RWPE1 (cell line): ENCODE data around the gene RANBP17.

Experiments used
- CTCF ChIA-PET: fragments of 350-600 bp; sonication (Branson Sonifier 250); formaldehyde crosslinking; extraction: SDS; loops from one replicate; lab custom pipeline; 2021; lab: Yijun Ruan, JAX
- POLR2A ChIA-PET: fragments of 400-600 bp; formaldehyde crosslinking; extraction: SDS; loops from one replicate; lab custom pipeline; 2020; ENCODE audit warnings: antibody characterized with exemption; ENCODE audit not compliant: low non-redundant PET; lab: Yijun Ruan, JAX
- DNase-seq: peaks from one replicate; pipeline ENCODE4 v3.0.0; 2012; ENCODE audit warnings: low spot score
- H3K27ac ChIP-seq: fragments of 450-650 bp; 2 replicates; pipeline ENCODE4 v1.5.1; 2017
- TF ChIP-seq, protein P1 (sequence below): fragments of 450-650 bp; conservative IDR thresholded peaks from 2 replicates; pipeline ENCODE4 v1.5.1; 2017; ENCODE audit warnings: low read depth, mild to moderate bottlenecking

Gene RANBP17

DNA sequence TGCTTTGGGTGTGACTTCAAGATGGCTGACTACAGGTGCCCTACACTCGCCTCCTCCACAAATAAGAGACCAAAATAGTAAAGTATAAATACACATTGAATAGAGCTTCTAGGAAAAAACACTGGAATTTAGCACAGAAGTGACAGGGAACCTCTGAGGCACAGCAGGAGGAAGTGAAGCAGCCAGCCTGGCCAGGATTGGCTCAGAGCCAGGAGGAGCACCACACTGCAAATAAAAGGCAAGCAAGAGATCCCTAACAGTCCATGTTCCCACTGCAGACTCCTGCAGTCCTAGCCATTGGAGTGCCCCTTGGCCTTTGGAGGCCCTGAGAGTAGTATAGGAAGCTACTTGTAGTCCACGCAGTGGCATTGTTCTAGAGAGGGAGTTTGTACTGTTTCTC lies 260.6 kb downstream of the RANBP17 start:
- CTCF ChIA-PET: no interaction called here
- H3K27ac ChIP-seq: no peak overlapping the region
- TF ChIP-seq, protein P1, sequence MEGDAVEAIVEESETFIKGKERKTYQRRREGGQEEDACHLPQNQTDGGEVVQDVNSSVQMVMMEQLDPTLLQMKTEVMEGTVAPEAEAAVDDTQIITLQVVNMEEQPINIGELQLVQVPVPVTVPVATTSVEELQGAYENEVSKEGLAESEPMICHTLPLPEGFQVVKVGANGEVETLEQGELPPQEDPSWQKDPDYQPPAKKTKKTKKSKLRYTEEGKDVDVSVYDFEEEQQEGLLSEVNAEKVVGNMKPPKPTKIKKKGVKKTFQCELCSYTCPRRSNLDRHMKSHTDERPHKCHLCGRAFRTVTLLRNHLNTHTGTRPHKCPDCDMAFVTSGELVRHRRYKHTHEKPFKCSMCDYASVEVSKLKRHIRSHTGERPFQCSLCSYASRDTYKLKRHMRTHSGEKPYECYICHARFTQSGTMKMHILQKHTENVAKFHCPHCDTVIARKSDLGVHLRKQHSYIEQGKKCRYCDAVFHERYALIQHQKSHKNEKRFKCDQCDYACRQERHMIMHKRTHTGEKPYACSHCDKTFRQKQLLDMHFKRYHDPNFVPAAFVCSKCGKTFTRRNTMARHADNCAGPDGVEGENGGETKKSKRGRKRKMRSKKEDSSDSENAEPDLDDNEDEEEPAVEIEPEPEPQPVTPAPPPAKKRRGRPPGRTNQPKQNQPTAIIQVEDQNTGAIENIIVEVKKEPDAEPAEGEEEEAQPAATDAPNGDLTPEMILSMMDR: no peak
- POLR2A ChIA-PET: no interaction called here
- DNase-seq: no peak

DNA sequence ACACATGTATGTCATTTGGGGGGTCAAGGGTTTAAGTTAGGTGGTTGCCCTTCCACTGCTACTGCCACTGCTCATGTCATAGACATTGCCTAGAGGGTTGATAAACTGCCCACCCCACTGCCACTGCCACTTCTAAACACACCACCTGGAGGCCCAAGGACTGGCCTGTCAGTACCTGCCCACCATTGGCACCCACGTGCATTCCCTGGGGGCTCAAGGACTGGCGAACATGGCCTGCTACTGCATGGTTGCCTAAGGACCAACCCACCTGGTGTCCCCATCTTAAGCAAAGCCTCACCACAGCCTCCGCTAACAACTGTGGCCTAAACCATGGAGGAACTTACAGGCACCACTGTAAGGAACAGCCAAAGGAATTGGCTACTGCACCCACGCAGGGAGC lies 261.6 kb downstream of the RANBP17 start:
- TF ChIP-seq, protein P1: no peak
- DNase-seq: no peak
- CTCF ChIA-PET: no interaction called here
- H3K27ac ChIP-seq: no peak overlapping the region
- POLR2A ChIA-PET: no interaction called here

DNA sequence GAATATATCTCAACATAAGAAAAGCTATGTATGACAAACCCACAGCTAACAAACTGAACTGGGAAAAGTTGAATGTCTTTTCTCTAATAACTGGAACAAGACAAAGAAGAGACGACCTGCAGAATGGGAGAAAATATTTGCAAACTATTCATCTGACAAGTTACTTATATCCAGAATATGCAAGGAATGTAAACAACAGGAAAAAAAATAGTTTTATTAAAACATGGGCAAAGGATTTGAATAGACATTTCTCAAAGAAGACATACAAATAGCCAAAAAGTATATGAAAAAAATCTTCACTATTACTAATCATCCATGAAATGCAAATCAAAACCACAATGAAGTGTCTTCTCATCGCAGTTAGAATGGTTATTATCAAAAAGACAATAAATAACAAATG lies 265.5 kb downstream of the RANBP17 start:
- ChIA-PET POLR2A (no interaction called here), CTCF (no interaction called here)
- TF ChIP-seq, protein P1: no peak

DNA sequence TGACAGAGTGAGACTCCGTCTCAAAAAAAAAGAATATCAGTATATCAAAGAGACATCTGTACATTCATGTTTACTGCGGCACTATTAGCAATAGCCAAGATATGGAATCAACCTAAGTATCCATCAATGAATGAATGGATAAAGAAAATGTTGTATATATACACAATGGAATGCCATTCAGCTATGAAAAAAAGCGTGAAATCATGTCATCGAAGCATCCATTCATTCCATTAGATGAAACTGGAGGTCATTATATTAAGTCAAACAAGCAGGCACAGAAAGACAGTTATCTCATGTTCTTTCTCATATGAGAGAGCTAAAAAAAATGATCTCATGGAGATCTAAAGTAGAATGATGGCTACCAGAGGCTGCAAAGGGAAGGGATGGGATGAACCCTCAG lies 266.3 kb downstream of the RANBP17 start:
- H3K27ac ChIP-seq: no peak overlapping the region
- ChIA-PET POLR2A (no interaction called here), CTCF (no interaction called here)
- DNase-seq: no peak
- TF ChIP-seq, protein P1: no peak

More for the DNA sequence above, 265.5 kb downstream of the RANBP17 start:
- no peak for DNase-seq
- H3K27ac ChIP-seq: no peak overlapping the region

DNA sequence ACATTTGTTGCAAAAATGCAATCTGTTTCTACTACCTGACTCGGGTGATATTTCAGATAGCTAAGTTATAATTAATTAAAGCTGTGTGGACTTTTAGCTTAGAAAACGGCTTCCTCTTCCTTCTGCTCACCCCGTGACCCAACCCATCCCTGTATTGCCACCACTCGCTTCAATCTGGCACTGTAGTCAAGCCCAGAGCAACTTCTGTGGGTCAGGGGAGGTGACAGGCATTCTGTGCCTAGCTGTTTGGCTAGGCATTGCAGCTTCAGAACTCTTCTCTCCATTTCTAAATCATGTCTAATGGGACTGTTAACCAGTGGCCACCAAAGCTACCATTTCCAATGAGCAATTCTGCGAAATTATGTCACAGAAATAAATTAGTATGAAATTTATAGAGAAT lies 267.5 kb downstream of the RANBP17 start:
- ChIA-PET POLR2A (no interaction called here), CTCF (no interaction called here)
- DNase-seq: no peak
- no peak overlapping the region for H3K27ac ChIP-seq
- TF ChIP-seq, protein P1: no peak

DNA sequence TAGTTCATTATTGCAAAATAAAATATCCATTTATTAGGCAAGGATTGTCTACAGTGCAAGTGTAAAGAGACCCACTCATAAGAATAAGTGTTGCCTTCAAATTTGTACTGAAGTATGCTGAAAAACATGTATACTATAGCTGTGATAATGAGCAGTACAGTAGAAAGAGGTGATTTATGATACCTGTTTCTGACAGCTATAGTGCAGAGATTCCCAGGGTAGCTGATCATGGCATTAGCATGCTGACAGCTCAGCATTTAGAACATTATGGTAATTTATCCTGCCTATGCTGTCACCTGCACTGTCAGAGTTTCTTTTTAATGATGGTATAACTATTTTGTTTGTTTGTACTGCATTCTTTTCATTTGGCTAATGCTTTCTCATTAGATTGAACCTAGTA lies 269.7 kb downstream of the RANBP17 start:
- TF ChIP-seq, protein P1: no peak
- CTCF ChIA-PET: interaction anchor here (0.6 to 0.7 kb wide), 2 partner anchors 68 to 93 kb away, joined by 3 to 4 read pairs; no protein-coding TSS in a partner anchor
- DNase-seq: no peak
- no peak overlapping the region for H3K27ac ChIP-seq
- POLR2A ChIA-PET: no interaction called here
